ENCODE measurements around the gene ANKFY1.

The ANKFY1 gene

GRCh38 chr17:4219241-4219640, 44.5 kb downstream of the ANKFY1 start:
- no peak for ATAC-seq
- TF ChIP-seq SNAI2 (CRISPR knock-in tag; IDR thresholded peaks at IDR 0.05) (no peak), ESRRG (CRISPR knock-in tag; IDR thresholded peaks at IDR 0.05) (no peak), ISL1 (CRISPR knock-in tag; IDR thresholded peaks at IDR 0.05) (no peak), BACH2 (CRISPR knock-in tag; IDR thresholded peaks at IDR 0.05; ENCODE audit: borderline replicate concordance) (no peak), PPARA (CRISPR knock-in tag; IDR thresholded peaks at IDR 0.05; ENCODE audit: borderline replicate concordance) (no peak), TOX (CRISPR knock-in tag; IDR thresholded peaks at IDR 0.05; ENCODE audit: borderline replicate concordance) (no peak), TCF4 (CRISPR knock-in tag; IDR thresholded peaks at IDR 0.05; ENCODE audit: borderline replicate concordance) (no peak), TSHZ2 (CRISPR knock-in tag; IDR thresholded peaks at IDR 0.05) (no peak), ZNF70 (CRISPR knock-in tag; IDR thresholded peaks at IDR 0.05) (no peak), ZFP30 (CRISPR knock-in tag; IDR thresholded peaks at IDR 0.05) (no peak)

GRCh38 chr17:4215882-4216570, 47.8 kb downstream of the ANKFY1 start:
- peak; percentile 13; the same call in 2 of the 3 replicates for ATAC-seq
- TF ChIP-seq CSDC2 (CRISPR knock-in tag; IDR thresholded peaks at IDR 0.05) (no peak), PPARA (CRISPR knock-in tag; IDR thresholded peaks at IDR 0.05; ENCODE audit: borderline replicate concordance) (no peak)

GRCh38 chr17:4214157-4214556, 49.6 kb downstream of the ANKFY1 start:
- TF ChIP-seq CREB5 (CRISPR knock-in tag; IDR thresholded peaks at IDR 0.05; ENCODE audit: low read depth) (no peak), TOX (CRISPR knock-in tag; IDR thresholded peaks at IDR 0.05; ENCODE audit: borderline replicate concordance) (no peak), ZNF70 (CRISPR knock-in tag; IDR thresholded peaks at IDR 0.05) (no peak), ESRRG (CRISPR knock-in tag; IDR thresholded peaks at IDR 0.05) (no peak), OSR1 (CRISPR knock-in tag; IDR thresholded peaks at IDR 0.05) (no peak), ZFP3 (CRISPR knock-in tag; IDR thresholded peaks at IDR 0.05) (no peak), TSHZ2 (CRISPR knock-in tag; IDR thresholded peaks at IDR 0.05) (no peak), POU6F1 (CRISPR knock-in tag; IDR thresholded peaks at IDR 0.05; ENCODE audit: borderline replicate concordance, low read depth) (no peak), SNAI2 (CRISPR knock-in tag; IDR thresholded peaks at IDR 0.05) (no peak), BACH2 (CRISPR knock-in tag; IDR thresholded peaks at IDR 0.05; ENCODE audit: borderline replicate concordance) (no peak), ZC3H10 (CRISPR knock-in tag; IDR thresholded peaks at IDR 0.05) (no peak), ZNF565 (CRISPR knock-in tag; conservative IDR thresholded peaks at IDR 0.05; ENCODE audit: low read depth) (no peak), ZFP30 (CRISPR knock-in tag; IDR thresholded peaks at IDR 0.05) (no peak), ISL1 (CRISPR knock-in tag; IDR thresholded peaks at IDR 0.05) (no peak)
- no peak for ATAC-seq

GRCh38 chr17:4209611-4210010, 54.2 kb downstream of the ANKFY1 start:
- no peak for ATAC-seq
- no peak for TF ChIP-seq CSDC2 (CRISPR knock-in tag; IDR thresholded peaks at IDR 0.05)
- no peak for TF ChIP-seq ZFP3 (CRISPR knock-in tag; IDR thresholded peaks at IDR 0.05)
- no peak for TF ChIP-seq TOX (CRISPR knock-in tag; IDR thresholded peaks at IDR 0.05; ENCODE audit: borderline replicate concordance)
- TF ChIP-seq PPARA (CRISPR knock-in tag; IDR thresholded peaks at IDR 0.05; ENCODE audit: borderline replicate concordance), result no peak
- no peak for TF ChIP-seq TSHZ2 (CRISPR knock-in tag; IDR thresholded peaks at IDR 0.05)
- TF ChIP-seq ZNF8 (CRISPR knock-in tag; IDR thresholded peaks at IDR 0.05), result no peak
- no peak for TF ChIP-seq CSRNP3 (CRISPR knock-in tag; IDR thresholded peaks at IDR 0.05)
- no peak for TF ChIP-seq SNAI2 (CRISPR knock-in tag; IDR thresholded peaks at IDR 0.05)
- TF ChIP-seq ISL1 (CRISPR knock-in tag; IDR thresholded peaks at IDR 0.05), result no peak

All from SK-N-SH treated with all-trans-retinoic acid at 6 μM for 48 hours (cell line).